Measurements from ENCODE around the gene PHC2. TPM values are rescaled to one million over a fixed set of nuclear protein-coding genes. Genes with fewer than 3 reads are reported as not detected.

The PHC2 gene
- total RNA-seq, 1 experiment from 2014 or later: 9.4 TPM

DNA sequence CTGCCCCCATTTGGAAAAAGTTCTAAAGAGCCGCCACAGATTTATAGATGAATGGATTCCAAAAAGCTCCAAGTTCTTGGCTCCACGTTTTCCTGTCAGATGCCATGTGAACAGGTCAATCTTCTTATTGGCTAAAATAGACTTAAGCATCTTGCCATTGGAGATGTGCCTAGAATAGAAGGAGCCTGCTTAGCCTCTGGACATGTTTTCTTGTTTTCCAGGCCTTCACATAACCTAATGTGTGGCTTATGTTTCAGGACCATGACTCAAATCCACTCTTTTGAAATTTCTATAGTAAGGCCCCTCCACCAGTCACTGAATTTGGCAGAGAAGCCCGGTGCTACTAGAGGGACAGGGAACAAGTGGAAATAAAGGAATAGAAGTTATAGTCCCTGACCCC, 31.5 kb downstream of the PHC2 start:
- Mint-ChIP-seq H3K27me3 (ENCODE audit: low read depth) (no peaks in the 10 kb centered on the region; the same call in 1 of the 2 replicates), H3K27ac (no peak overlapping the region), H3K4me1 (peaks cover 8 to 12% of the 10 kb centered on the region in 2 experiments; a peak in 3 of 4 replicates), H3K36me3 (ENCODE audit: insufficient read depth in 1 of 3, low read depth in 3 of 3) (peaks cover 0 to 5% (median 0%) of the 10 kb centered on the region in 3 experiments; a peak in 1 of 7 replicates), H3K9me3 (peaks cover 2 to 3% of the 10 kb centered on the region in 2 experiments; a peak in 2 of 5 replicates), H3K4me3 (no peak overlapping the region)
- H3K23me2 ChIP-seq (ENCODE audit: insufficient read length, low read depth, low read length, poor library complexity, severe bottlenecking): no peaks in the 10 kb centered on the region
- no peak overlapping the region for H3K18ac ChIP-seq (ENCODE audit: insufficient read length, low read depth, low read length)
- no peak overlapping the region for H2BK20ac ChIP-seq (ENCODE audit: low read depth, low read length, poor library complexity, severe bottlenecking)
- no peaks in the 10 kb centered on the region for H3K9me3 ChIP-seq (ENCODE audit: control insufficient read depth, low read depth, low read length)
- H3K4me1 ChIP-seq (ENCODE audit: insufficient read depth, low read length): no peaks in the 10 kb centered on the region
- no peak overlapping the region for H3K14ac ChIP-seq (ENCODE audit: insufficient read depth, low read length)
- H2BK12ac ChIP-seq (ENCODE audit: insufficient read length, low read depth, low read length): no peak overlapping the region
- H4K8ac ChIP-seq (replicated peaks; ENCODE audit: insufficient read length, low read depth, low read length): no peak overlapping the region
- H2AFZ ChIP-seq (ENCODE audit: low read length): no peak overlapping the region
- H4K5ac ChIP-seq (ENCODE audit: insufficient read length, low read depth, low read length): no peak overlapping the region
- no peak overlapping the region for H2BK5ac ChIP-seq (ENCODE audit: insufficient read length, low read length)
- no peak overlapping the region for H2BK120ac ChIP-seq (ENCODE audit: low read depth, low read length, poor library complexity, severe bottlenecking)
- H3K4ac ChIP-seq (ENCODE audit: low read depth, low read length): no peak overlapping the region
- WGBS (ENCODE audit: extremely low coverage, insufficient read length, low lambda C conversion rate): no CpG with 5 or more reads among the region's 3 CpGs
- H4K91ac ChIP-seq (ENCODE audit: insufficient read length, low read depth, low read length): no peak overlapping the region
- no peak overlapping the region for H3K56ac ChIP-seq (ENCODE audit: insufficient read length, low read depth, low read length)
- no peaks in the 10 kb centered on the region for H4K20me1 ChIP-seq (ENCODE audit: control insufficient read depth, insufficient read depth, insufficient read length)
- no peak overlapping the region for H3K4me2 ChIP-seq (ENCODE audit: insufficient read depth, insufficient read length, low read length)
- no peaks in the 10 kb centered on the region for H3K27me3 ChIP-seq (ENCODE audit: insufficient read depth, low read length)
- H3K79me1 ChIP-seq (ENCODE audit: insufficient read depth, low read depth, low read length, poor library complexity, severe bottlenecking): no peaks in the 10 kb centered on the region
- DNase-seq: no peak
- no peak overlapping the region for H2AK5ac ChIP-seq (ENCODE audit: insufficient read length, low read length)
- H2BK15ac ChIP-seq (ENCODE audit: low read depth, low read length): no peak overlapping the region
- H3K9ac ChIP-seq (ENCODE audit: extremely low read depth, insufficient read length, low read length): no peak overlapping the region
- TF ChIP-seq, protein P1, sequence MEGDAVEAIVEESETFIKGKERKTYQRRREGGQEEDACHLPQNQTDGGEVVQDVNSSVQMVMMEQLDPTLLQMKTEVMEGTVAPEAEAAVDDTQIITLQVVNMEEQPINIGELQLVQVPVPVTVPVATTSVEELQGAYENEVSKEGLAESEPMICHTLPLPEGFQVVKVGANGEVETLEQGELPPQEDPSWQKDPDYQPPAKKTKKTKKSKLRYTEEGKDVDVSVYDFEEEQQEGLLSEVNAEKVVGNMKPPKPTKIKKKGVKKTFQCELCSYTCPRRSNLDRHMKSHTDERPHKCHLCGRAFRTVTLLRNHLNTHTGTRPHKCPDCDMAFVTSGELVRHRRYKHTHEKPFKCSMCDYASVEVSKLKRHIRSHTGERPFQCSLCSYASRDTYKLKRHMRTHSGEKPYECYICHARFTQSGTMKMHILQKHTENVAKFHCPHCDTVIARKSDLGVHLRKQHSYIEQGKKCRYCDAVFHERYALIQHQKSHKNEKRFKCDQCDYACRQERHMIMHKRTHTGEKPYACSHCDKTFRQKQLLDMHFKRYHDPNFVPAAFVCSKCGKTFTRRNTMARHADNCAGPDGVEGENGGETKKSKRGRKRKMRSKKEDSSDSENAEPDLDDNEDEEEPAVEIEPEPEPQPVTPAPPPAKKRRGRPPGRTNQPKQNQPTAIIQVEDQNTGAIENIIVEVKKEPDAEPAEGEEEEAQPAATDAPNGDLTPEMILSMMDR (conservative IDR thresholded peaks at IDR 0.05): no peak
- H3K23ac ChIP-seq (ENCODE audit: insufficient read length, low read depth, low read length): no peak overlapping the region
- no peaks in the 10 kb centered on the region for H3K79me2 ChIP-seq (ENCODE audit: insufficient read depth, low read length)
- H3K27ac ChIP-seq (ENCODE audit: insufficient read length, low read depth, low read length): no peak overlapping the region
- no peak overlapping the region for H3T11ph ChIP-seq (ENCODE audit: low read length)

All from H9 (cell line).